Measurements from ENCODE around the gene ABCG1.

DNA sequence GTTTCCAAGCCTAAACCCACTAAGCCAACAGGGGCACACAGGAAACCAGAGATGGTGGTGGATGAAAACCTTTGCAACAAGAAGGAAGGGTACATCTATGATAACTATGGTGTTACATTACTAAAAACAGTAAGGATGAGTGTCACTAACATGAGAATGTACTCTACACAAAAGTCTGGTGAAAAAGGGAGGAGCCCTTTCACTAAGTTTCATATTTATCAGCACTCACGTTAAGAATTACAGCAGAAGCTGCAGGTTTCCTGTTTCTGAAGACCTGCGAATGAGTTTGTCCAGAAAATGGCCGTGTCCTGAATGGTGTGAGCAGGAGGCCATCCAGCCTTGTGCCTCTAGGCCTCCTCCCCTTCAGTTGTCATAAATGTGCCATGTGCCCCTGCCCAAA, 17.8 kb downstream of the ABCG1 start:
- TF ChIP-seq, protein P1, sequence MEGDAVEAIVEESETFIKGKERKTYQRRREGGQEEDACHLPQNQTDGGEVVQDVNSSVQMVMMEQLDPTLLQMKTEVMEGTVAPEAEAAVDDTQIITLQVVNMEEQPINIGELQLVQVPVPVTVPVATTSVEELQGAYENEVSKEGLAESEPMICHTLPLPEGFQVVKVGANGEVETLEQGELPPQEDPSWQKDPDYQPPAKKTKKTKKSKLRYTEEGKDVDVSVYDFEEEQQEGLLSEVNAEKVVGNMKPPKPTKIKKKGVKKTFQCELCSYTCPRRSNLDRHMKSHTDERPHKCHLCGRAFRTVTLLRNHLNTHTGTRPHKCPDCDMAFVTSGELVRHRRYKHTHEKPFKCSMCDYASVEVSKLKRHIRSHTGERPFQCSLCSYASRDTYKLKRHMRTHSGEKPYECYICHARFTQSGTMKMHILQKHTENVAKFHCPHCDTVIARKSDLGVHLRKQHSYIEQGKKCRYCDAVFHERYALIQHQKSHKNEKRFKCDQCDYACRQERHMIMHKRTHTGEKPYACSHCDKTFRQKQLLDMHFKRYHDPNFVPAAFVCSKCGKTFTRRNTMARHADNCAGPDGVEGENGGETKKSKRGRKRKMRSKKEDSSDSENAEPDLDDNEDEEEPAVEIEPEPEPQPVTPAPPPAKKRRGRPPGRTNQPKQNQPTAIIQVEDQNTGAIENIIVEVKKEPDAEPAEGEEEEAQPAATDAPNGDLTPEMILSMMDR (IDR thresholded peaks at IDR 0.05) = no peak
- TF ChIP-seq EZH2phosphoT487 (IDR thresholded peaks at IDR 0.05) = no peak
